WTC11 (cell line): ENCODE data around the gene CRTC3. TPM values are rescaled to one million over a fixed set of nuclear protein-coding genes. Genes with fewer than 3 reads are reported as not detected.

Experiments used
- ATAC-seq: fragments of 200-7000 bp; cut with Tn5 transposase; 2 replicates; pipeline ENCODE4 v1.10.0; 2021; ENCODE audit warnings: mild to moderate bottlenecking, moderate library complexity
- CTCF ChIA-PET: fragments of 300-600 bp; sonication (Branson Sonifier 250); formaldehyde crosslinking; loops from one replicate; lab custom pipeline; 2021; ENCODE audit warnings: antibody characterized with exemption; lab: Charles Lee
- POLR2A ChIA-PET: fragments of 350-600 bp; sonication (Branson Sonifier 250); formaldehyde crosslinking; loops from one replicate; lab custom pipeline; 2021; ENCODE audit warnings: antibody characterized with exemption; lab: Charles Lee
- DNase-seq: peaks from one replicate; pipeline ENCODE4 v3.0.0; 2021; ENCODE audit warnings: low spot score
- H3K27ac Mint-ChIP-seq: 2 replicates; pipeline ENCODE4 v1.8.0; 2021; ENCODE audit warnings: mixed read lengths
- H3K27me3 Mint-ChIP-seq: 2 replicates; pipeline ENCODE4 v1.8.0; 2021; ENCODE audit warnings: low read depth, mild to moderate bottlenecking, moderate library complexity, mixed read lengths
- H3K36me3 Mint-ChIP-seq: 2 replicates; pipeline ENCODE4 v1.8.0; 2021; ENCODE audit warnings: mixed read lengths
- H3K4me1 Mint-ChIP-seq: 2 replicates; pipeline ENCODE4 v1.8.0; 2022; ENCODE audit warnings: mixed read lengths
- H3K4me3 Mint-ChIP-seq: 2 replicates; pipeline ENCODE4 v1.8.0; 2021; ENCODE audit warnings: mild to moderate bottlenecking, moderate library complexity, mixed read lengths
- H3K9me3 Mint-ChIP-seq: 2 replicates; pipeline ENCODE4 v1.8.0; 2021; ENCODE audit warnings: mixed read lengths
- ATF3 ChIP-seq: sonication (generic); formaldehyde crosslinking; conservative IDR thresholded peaks from 2 replicates; pipeline ENCODE4 v1.8.1; 2022; ENCODE audit warnings: mild to moderate bottlenecking, missing genetic modification reagents
- FOXP1 ChIP-seq: sonication (generic); formaldehyde crosslinking; IDR thresholded peaks from 2 replicates; pipeline ENCODE4 v1.8.0; 2022; ENCODE audit warnings: missing genetic modification reagents, mild to moderate bottlenecking, moderate library complexity, borderline replicate concordance
- FOXP4 ChIP-seq: sonication (generic); formaldehyde crosslinking; IDR thresholded peaks from 2 replicates; pipeline ENCODE4 v1.8.0; 2022; ENCODE audit warnings: mild to moderate bottlenecking, missing genetic modification reagents
- GABPB1 ChIP-seq: sonication (generic); formaldehyde crosslinking; IDR thresholded peaks from 2 replicates; pipeline ENCODE4 v1.8.1; 2023; ENCODE audit warnings: mild to moderate bottlenecking, missing genetic modification reagents
- HMGA2 ChIP-seq: fragments of 250-450 bp; sonication (Bioruptor Pico); IDR thresholded peaks from 2 replicates; pipeline ENCODE4 v1.4.0; 2021; ENCODE audit warnings: mild to moderate bottlenecking, moderate library complexity
- JAZF1 ChIP-seq: fragments of 250-450 bp; sonication (Bioruptor Pico); IDR thresholded peaks from 2 replicates; pipeline ENCODE4 v1.9.0; 2021; ENCODE audit warnings: moderate library complexity, mild to moderate bottlenecking, inconsistent platforms
- MLX ChIP-seq: sonication (generic); formaldehyde crosslinking; IDR thresholded peaks from 2 replicates; pipeline ENCODE4 v1.8.1; 2023; ENCODE audit warnings: mild to moderate bottlenecking, missing genetic modification reagents, moderate library complexity
- MYBL2 ChIP-seq: sonication (generic); formaldehyde crosslinking; IDR thresholded peaks from 2 replicates; pipeline ENCODE4 v1.8.1; 2023; ENCODE audit warnings: mild to moderate bottlenecking, moderate library complexity, missing genetic modification reagents
- SMAD3 ChIP-seq: sonication (generic); formaldehyde crosslinking; IDR thresholded peaks from 2 replicates; pipeline ENCODE4 v1.8.0; 2022; ENCODE audit warnings: missing genetic modification reagents, mild to moderate bottlenecking, borderline replicate concordance
- STAT6 ChIP-seq: sonication (generic); formaldehyde crosslinking; conservative IDR thresholded peaks from 2 replicates; pipeline ENCODE4 v1.8.1; 2023; ENCODE audit warnings: mild to moderate bottlenecking, low read depth, missing genetic modification reagents, moderate library complexity
- TEAD1 ChIP-seq: sonication (generic); formaldehyde crosslinking; IDR thresholded peaks from 2 replicates; pipeline ENCODE4 v1.8.0; 2022; ENCODE audit warnings: mild to moderate bottlenecking, missing genetic modification reagents
- USF2 ChIP-seq: sonication (generic); formaldehyde crosslinking; IDR thresholded peaks from 2 replicates; pipeline ENCODE4 v1.8.1; 2023; ENCODE audit warnings: mild to moderate bottlenecking, missing genetic modification reagents, moderate library complexity
- ZNF219 ChIP-seq: sonication (generic); formaldehyde crosslinking; IDR thresholded peaks from 2 replicates; pipeline ENCODE4 v1.8.0; 2023; ENCODE audit warnings: missing genetic modification reagents, mild to moderate bottlenecking, borderline replicate concordance
- ZNF281 ChIP-seq: sonication (generic); formaldehyde crosslinking; IDR thresholded peaks from 2 replicates; pipeline ENCODE4 v1.8.0; 2023; ENCODE audit warnings: mild to moderate bottlenecking, missing genetic modification reagents
- ZNF416 ChIP-seq: fragments of 250-450 bp; sonication (Bioruptor Pico); IDR thresholded peaks from 2 replicates; pipeline ENCODE4 v1.9.0; 2021; ENCODE audit warnings: mild to moderate bottlenecking, inconsistent platforms
- ZNF423 ChIP-seq: fragments of 250-450 bp; sonication (Bioruptor Pico); IDR thresholded peaks from 2 replicates; pipeline ENCODE4 v2.1.2; 2022; ENCODE audit warnings: mild to moderate bottlenecking, moderate library complexity
- ZNF671 ChIP-seq: fragments of 250-450 bp; sonication (Bioruptor Pico); IDR thresholded peaks from 2 replicates; pipeline ENCODE4 v1.8.0; 2021; ENCODE audit warnings: mild to moderate bottlenecking
- total RNA-seq: library from RNA; stranded (reverse); gene quantifications from 3 replicates; pipeline ENCODE4 v1.2.3, GENCODE V29; 2021
- TF ChIP-seq, protein P1 (sequence below): sonication (generic); formaldehyde crosslinking; IDR thresholded peaks from 2 replicates; pipeline ENCODE4 v1.8.1; 2022; ENCODE audit warnings: mild to moderate bottlenecking, missing genetic modification reagents, moderate library complexity, borderline replicate concordance
- TF ChIP-seq, protein P2 (sequence below): sonication (generic); formaldehyde crosslinking; IDR thresholded peaks from 2 replicates; pipeline ENCODE4 v1.8.0; 2022; ENCODE audit warnings: mild to moderate bottlenecking, missing genetic modification reagents

CRTC3 gene
- total RNA-seq, 1 experiment from 2014 or later, result 8.4 TPM

GRCh38 chr15:90489514-90489913 lies 40.2 kb upstream of the CRTC3 start:
- ATAC-seq (no peak), DNase-seq (no peak)
- TF ChIP-seq MLX (no peak), FOXP4 (CRISPR knock-in tag) (no peak), MYBL2 (CRISPR knock-in tag) (no peak), USF2 (CRISPR knock-in tag) (no peak), ZNF416 (CRISPR knock-in tag) (no peak), JAZF1 (CRISPR knock-in tag) (no peak), TEAD1 (CRISPR knock-in tag) (no peak), ZNF281 (no peak), ZNF219 (CRISPR knock-in tag) (no peak), ATF3 (CRISPR knock-in tag) (no peak), FOXP1 (CRISPR knock-in tag) (no peak), HMGA2 (CRISPR knock-in tag) (no peak), SMAD3 (CRISPR knock-in tag) (no peak)
- ChIA-PET CTCF (interaction anchor here (0.7 kb wide), 1 partner anchor 129 kb away, joined by 5 read pairs; no protein-coding TSS in a partner anchor), POLR2A (no interaction called here)
- Mint-ChIP-seq H3K27ac (peak overlapping the region; percentile 42; the same call in 1 of the 2 replicates), H3K4me1 (no peaks in the 10 kb centered on the region), H3K27me3 (no peaks in the 10 kb centered on the region), H3K36me3 (peaks cover 67% of the 10 kb centered on the region), H3K4me3 (no peak overlapping the region), H3K9me3 (no peaks in the 10 kb centered on the region)

GRCh38 chr15:90489944-90490343 lies 39.8 kb upstream of the CRTC3 start:
- Mint-ChIP-seq H3K27me3 (no peaks in the 10 kb centered on the region), H3K4me1 (no peaks in the 10 kb centered on the region), H3K36me3 (peaks cover 64% of the 10 kb centered on the region), H3K27ac (no peak overlapping the region), H3K4me3 (no peak overlapping the region), H3K9me3 (no peaks in the 10 kb centered on the region)
- DNase-seq (no peak), ATAC-seq (no peak)
- CTCF ChIA-PET, result no interaction called here
- POLR2A ChIA-PET, result no interaction called here
- TF ChIP-seq GABPB1 (CRISPR knock-in tag), result peak; percentile 79
- no peak for TF ChIP-seq SMAD3 (CRISPR knock-in tag)

DNA sequence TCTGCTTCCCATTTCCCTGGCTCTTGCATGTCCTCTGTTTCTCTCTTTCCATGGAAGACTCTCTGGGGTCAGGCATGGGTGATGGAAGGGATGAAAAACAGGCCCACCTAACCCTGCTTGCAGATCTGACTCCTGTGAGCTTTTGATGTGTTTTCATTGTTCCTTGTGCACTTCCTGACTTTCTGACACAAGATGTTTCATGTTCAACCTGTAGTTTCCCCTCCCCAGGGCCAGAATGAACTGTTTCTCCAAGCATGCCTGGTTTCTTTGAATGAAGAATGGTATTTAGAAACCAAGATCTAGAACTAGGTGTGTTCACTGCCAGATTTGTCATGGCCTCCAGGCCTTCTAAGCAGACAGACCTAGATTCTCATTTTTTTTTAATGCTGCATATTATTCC lies 36.1 kb upstream of the CRTC3 start:
- no peak for DNase-seq
- no peak for ATAC-seq
- Mint-ChIP-seq H3K27me3 (no peaks in the 10 kb centered on the region), H3K4me1 (no peaks in the 10 kb centered on the region; the same call in 1 of the 2 replicates), H3K36me3 (peaks cover 56% of the 10 kb centered on the region), H3K27ac (no peak overlapping the region), H3K4me3 (no peak overlapping the region), H3K9me3 (no peaks in the 10 kb centered on the region)
- ChIA-PET CTCF (no interaction called here), POLR2A (no interaction called here)
- no peak for TF ChIP-seq ZNF219 (CRISPR knock-in tag)
- no peak for TF ChIP-seq ZNF671 (CRISPR knock-in tag)
- TF ChIP-seq, protein P1, sequence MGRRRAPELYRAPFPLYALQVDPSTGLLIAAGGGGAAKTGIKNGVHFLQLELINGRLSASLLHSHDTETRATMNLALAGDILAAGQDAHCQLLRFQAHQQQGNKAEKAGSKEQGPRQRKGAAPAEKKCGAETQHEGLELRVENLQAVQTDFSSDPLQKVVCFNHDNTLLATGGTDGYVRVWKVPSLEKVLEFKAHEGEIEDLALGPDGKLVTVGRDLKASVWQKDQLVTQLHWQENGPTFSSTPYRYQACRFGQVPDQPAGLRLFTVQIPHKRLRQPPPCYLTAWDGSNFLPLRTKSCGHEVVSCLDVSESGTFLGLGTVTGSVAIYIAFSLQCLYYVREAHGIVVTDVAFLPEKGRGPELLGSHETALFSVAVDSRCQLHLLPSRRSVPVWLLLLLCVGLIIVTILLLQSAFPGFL, result no peak
- no peak for TF ChIP-seq MYBL2 (CRISPR knock-in tag)
- TF ChIP-seq ZNF423, result no peak
- TF ChIP-seq, protein P2, sequence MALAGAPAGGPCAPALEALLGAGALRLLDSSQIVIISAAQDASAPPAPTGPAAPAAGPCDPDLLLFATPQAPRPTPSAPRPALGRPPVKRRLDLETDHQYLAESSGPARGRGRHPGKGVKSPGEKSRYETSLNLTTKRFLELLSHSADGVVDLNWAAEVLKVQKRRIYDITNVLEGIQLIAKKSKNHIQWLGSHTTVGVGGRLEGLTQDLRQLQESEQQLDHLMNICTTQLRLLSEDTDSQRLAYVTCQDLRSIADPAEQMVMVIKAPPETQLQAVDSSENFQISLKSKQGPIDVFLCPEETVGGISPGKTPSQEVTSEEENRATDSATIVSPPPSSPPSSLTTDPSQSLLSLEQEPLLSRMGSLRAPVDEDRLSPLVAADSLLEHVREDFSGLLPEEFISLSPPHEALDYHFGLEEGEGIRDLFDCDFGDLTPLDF, result no peak
- no peak for TF ChIP-seq STAT6 (CRISPR knock-in tag)
